ENCODE results near the gene FAM13A. TPM values are rescaled to one million over a fixed set of nuclear protein-coding genes. Genes with fewer than 3 reads are reported as not detected.

Gene FAM13A
- total RNA-seq, 1 experiment from 2014 or later = 22.2 TPM

DNA sequence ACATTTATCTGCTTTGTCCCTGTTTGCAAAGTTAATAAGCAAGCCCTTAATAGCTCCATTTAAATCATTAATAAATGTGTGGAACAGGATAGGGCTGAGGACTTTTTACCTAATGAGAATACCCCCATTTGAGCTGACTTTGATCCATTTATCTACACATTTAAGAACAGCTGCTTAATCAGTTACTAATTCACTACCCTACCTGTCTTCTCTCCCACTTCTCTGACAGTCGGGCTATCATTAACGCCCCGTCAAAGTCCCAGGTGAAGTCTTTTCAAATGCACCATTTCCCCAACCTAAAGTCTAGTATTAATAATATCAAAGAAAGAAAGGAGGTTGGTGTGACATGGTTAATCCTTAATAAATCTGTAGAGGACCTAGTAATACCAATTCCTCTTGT is 302.2 kb downstream of the FAM13A start:
- DNase-seq (ENCODE audit: extremely low read depth, low read depth) = no peak

DNA sequence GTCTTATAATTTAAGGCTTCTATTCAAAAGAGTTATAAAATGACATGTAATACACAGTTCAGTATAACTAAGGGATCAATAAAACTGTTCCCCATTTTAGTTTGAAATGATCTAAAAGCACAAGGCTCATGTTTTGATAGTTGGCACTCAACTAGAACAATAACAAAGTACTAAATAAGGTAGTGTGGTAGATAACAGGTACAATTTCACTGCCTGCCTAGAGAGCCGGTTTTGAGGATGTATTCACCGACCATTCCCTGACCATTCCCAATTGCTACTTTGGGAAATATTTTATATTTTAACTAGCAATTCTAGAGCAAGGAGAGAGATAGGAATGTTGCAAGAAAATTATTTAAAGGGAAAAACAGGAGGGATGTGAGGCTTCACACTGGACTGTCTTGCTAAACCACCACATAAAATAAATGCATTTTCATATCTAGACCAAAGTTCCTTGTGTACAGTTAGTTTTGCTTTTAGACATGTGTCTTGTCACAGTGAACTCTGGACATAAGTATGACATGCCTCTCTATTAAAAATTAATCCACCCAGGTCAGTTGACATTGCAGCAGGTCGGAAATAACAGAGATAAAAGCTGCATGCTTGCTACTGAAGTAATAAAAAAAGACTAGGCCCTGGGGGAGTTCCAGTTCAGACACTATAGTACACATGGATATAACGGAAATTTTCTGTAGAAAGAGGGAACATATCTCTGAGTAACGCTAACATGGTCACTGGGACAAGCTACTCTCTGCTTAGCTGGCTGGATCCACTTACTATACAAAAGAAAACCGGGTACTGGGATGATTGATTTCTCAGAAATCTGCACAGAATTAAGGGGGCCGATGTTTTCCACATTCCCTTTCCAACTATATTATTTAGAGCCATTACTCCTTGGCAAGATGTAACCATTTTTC is 303.1 kb downstream of the FAM13A start:
- no peak for DNase-seq (ENCODE audit: extremely low read depth, low read depth)

DNA sequence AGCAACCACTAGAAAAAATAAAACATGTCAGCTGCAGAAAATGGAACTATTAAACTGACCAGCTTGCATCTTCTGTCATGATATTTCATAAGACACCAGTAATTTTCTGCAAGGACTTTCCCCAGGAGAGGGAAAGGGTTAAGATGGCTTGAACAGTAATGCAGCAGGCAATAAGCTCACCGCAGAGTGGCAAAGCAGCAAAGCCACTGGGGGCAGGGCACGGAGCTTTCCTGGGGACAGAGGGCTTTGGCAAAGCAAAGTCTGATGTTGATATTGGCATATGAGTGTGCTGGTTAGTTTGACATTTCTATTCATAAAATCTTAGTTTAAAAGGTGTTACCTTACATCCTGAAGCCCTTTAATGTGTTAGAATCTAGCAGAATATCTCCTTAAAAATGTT is 304.2 kb downstream of the FAM13A start:
- no peak for DNase-seq (ENCODE audit: extremely low read depth, low read depth)

DNA sequence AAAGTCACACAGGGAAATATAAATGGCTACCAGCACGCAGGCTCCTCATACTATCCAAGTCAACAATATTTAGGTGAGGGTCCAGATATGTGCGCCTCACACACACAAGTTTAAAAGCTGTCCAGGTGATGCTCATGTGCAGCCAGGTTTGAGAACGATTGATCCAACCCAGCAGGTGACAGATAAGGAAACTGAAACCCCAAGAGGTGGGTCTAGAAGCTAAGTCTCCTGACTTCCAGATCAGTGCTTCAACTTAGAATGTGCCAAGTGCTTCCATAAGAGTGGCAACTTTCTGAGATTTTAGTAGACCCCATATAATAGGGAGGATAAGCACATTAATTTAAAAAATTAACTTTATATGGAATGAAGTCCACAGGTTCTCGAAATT is 304.9 kb downstream of the FAM13A start:
- no peak for DNase-seq (ENCODE audit: extremely low read depth, low read depth)

DNA sequence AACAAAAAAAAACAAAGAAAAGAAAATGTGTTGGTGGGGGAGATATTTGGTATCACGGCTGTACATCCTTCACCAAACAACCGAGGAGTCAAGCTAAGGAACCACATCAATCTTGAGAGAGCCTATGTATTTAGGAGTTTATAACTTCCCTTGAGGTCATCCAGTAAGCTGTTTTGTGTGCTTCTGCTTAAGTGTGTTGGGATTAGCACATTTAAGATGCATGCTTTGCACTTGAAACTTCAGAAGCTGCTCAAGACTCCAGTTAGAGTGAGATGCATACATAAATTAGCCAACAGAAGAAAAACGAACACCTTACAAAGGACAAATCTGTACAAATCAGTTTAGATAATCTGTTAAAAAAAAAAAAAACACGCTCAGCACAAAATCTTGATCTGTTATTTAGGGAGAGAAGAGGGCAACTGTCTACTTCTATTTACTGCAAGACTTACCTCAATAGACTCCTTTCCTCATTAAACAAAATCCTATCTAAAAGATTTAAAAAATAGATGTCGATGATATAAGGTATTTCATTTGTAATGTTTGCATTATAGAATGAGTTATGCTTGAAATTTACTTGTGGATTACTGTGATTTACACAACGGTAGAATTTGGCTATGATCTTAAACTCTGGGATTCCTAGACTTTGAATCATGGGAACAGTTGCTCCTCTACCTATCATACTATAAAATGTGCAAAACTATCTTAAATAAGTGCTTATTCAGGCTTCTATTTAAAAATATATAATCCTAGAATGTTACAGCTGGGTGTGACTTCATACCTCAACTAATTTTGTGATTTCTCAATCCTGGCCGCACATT is 305.5 kb downstream of the FAM13A start:
- DNase-seq (ENCODE audit: extremely low read depth, low read depth) = no peak

DNA sequence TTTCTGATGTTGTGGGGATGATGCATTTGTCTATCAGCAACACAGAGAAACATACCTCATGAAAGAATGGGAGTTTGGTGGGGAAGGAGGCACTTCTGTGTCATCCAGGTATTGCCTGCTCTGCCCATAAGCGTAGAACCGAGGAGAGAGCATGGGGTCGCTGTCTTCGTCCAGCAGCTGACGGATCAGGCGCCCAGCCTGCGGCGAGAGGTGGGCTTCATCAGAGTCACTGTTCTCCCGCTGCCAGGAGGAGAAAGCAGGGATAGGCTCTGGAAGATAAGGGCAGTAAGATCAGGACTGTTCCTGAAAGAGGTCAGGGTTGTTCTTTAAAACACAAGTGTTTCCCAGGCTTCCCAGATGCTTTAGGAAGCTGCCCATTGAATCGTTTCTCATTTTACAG is 306.6 kb downstream of the FAM13A start:
- DNase-seq (ENCODE audit: extremely low read depth, low read depth) = no peak

DNA sequence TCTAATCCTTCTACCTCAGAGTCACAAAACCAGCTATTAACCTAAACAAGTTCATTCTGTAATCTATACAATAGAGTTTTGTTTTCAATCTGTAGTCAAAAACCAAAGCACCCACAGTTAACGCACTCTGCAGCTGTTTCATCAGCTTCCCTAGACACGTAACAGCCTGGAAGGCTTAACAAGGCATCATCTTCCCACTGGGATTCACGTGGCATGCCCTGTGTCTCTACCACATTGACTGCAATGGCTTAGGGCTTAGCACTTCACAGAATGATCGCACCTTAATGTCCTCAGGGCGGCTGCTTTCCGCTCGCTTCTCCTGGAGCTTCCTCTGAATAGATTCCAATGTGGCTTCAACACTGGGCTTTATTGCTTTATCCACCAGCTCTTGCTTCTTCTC is 309.6 kb downstream of the FAM13A start:
- DNase-seq (ENCODE audit: extremely low read depth, low read depth) = no peak

DNA sequence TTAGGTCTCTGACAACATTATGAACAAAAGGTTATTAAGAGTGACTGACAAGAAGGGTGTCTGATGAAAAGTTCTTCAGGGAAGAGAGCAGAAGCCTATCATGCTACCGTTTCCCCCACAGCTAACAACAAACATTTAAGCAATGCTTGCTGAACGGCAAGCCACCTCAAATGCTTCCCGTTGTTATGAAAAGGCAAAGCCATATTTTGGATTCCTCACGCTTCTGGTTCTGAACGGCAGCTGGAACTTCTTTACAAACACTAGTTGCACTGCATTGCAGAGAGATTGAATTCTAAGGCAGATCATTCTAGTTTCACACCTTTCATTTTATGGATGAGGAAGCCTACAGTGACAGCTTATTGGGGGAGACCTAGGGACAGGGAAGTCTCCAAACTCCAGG is 310.8 kb downstream of the FAM13A start:
- DNase-seq (ENCODE audit: extremely low read depth, low read depth) = no peak

DNA sequence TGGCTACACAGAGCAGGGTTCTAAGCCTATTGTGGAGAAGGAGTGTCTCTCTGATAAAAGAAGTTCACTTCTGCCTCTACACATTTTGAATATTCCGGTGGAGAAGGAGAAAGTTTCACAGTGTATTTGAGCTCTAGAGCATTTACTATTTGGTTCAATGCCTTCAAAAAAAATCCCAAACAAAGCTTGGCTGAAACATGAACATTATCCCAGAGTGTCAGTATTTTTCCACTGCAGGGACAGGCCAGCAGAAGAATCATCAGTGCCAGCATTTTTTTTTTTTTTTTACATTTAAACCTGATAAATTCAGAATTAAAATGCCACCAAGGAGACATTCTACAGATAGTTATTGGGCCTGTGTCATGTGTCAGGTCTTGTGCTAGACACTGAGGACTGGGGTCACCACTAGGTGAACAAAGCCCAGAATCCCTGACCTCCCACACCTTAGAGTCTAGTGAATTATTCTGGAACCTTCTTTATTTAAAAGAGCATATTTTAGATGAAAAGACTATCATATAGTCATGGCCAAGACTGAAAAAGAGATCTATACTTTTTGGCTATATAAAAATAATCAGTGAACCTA is 311.3 kb downstream of the FAM13A start:
- no peak for DNase-seq (ENCODE audit: extremely low read depth, low read depth)

DNA sequence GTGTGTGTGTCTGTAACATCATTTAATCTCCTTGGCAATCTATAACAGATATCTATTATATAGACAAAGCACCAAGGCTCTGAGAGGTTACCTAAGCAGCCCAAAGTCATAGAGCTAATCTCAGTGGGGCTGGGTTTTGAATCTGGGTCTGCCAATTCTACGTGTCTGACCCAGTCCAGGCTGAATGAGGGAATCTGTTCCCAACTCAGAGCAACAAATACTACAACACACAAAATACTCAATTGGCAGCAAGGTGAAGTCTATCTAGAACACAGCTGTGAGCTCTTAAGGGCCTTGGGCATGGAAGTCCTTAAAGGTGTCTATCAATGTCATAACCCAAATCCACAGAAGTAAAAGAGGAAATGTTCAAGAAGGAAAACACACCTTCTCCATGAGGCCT is 311.8 kb downstream of the FAM13A start:
- DNase-seq (ENCODE audit: extremely low read depth, low read depth) = no peak

DNA sequence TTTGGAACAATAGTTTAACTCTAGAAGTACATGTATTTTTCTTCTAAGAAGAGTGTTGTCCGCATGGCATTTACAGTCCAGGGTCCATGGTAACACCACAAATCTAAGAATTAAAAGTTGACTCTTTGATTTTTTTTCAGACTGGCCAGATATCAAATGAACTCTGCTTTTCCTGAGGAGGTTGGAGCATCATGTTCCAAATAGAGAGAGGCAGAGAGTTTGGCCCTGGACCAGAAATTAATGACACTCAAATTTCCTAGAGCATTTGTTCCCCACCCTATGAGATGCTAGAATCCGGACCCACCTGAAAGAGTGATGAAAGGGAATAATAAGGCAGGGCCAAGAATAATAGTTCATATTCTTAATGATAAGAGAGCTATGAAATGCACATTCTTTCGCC is 312.4 kb downstream of the FAM13A start:
- DNase-seq (ENCODE audit: extremely low read depth, low read depth) = no peak

DNA sequence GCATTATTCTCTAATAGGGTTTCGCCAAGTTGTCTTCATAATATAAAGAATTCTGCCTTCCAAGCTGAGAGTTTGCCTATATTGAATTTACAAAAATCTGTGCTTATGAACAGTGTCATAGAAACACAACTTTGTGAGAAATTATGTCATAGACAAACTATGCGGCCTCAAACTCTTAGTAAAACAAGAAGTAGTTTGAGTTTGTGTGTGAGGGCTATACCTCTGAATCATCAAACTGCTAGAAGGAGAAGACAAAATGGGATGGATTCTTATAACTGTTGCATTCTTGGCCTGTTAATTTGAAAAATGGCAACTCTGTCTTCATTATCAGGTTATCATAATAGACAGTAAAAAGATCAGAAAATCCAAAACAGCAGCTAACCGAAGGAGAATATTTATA is 313.3 kb downstream of the FAM13A start:
- no peak for DNase-seq (ENCODE audit: extremely low read depth, low read depth)

DNA sequence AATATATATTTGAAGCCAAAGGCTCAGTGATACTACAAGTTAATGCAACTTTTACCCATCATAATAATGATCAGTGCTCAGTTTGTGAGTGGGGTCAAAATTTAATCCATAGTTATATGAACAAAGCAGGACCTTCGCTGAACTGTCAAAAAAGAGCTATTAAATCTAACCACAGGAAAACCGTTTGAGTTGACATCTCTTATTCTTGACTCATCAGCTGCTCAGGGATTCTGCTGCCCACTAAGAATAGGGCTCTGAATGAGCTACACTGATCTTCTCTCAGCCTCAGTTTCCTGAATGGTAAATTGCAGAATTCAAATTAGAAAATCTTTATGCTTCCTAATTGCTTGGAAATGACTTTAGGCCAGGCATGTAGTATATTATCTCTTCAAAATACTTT is 314.4 kb downstream of the FAM13A start:
- DNase-seq (ENCODE audit: extremely low read depth, low read depth) = no peak

DNA sequence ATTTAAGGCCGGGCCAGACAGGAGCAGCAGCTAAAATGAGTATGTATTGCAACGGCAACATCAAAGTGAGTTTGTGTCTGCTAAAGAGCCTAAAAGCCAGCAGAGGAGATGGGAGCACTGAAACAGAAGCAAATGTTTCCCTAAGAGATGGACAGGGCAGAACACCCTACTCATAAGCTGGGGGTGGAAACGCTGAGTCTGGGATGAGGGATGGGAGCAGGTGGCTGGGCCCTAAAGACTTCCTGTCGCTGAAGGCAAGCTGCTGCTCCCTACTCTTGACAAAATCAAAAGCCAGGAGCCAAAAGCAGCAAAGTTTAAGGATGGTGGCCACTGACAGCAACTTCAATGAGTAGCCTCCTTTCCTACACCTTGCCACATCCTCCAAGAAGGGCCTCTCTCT is 318.8 kb downstream of the FAM13A start:
- DNase-seq (ENCODE audit: extremely low read depth, low read depth) = no peak

DNA sequence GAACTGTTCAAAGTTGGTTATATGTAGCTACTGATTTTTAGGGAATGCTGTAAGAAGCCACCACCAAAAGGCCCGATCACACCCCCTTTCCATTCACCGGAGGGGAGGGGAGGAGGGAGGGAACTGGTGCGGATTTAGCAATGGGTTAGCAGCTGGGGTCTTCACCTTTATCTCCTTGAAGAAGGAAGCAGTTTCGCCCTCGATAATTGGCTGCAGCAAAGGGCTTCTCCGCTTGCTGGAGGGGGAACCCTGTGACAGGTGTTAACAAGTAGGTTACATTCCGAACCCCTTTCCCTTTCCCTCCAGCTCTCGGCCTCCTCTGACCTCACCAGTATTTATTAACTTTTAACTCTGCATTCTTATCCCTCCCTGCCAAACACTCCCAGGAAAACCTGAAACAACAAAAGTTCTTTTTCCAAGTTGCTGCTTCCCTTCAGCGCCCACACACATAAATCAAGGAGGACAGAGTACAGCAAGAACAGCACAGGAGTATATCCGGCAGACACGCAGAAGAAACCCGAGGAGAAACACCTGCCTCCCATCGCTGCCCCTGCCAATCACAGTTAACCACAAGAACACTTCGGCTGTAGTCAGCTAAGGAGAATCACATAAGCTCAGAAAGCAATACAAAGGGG is 319.6 kb downstream of the FAM13A start:
- no peak for DNase-seq (ENCODE audit: extremely low read depth, low read depth)

DNA sequence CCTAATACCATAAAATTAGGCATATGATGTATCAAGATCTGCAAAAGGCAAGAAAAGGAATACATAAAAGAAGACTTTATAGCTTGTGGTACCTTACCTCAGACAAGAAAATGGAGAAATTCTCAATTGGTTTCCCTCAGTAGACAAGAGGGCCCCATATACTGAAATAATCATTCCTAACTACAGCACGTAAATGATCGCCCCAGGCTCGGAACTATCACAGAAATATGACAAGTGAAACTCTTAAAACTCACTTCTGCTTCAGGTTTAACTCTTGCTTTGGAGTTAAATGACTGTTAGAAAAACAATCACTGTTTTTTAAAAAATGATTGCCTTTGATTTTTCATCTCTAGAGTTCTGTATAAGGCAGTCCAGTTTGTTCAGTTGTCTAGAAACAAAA is 320.7 kb downstream of the FAM13A start:
- DNase-seq (ENCODE audit: extremely low read depth, low read depth) = no peak

DNA sequence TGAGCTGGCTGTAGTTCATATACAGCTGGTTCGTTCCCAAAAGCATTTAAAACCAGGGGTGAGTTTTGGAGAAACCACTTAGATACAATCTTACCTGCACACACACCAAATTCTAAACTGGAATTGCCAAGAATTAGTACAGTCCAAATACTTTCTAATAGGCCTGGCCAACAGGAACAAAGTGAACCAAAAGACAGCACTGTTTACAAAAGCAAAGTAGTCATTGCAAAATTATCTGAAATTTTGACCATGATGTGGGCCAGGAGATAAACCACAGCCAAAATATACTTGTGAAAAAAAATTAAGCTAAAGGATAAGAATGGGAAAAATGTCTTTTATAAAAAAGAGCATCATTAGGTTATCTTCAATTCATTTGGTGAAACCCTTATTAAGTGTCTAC is 321.4 kb downstream of the FAM13A start:
- DNase-seq (ENCODE audit: extremely low read depth, low read depth) = no peak

DNA sequence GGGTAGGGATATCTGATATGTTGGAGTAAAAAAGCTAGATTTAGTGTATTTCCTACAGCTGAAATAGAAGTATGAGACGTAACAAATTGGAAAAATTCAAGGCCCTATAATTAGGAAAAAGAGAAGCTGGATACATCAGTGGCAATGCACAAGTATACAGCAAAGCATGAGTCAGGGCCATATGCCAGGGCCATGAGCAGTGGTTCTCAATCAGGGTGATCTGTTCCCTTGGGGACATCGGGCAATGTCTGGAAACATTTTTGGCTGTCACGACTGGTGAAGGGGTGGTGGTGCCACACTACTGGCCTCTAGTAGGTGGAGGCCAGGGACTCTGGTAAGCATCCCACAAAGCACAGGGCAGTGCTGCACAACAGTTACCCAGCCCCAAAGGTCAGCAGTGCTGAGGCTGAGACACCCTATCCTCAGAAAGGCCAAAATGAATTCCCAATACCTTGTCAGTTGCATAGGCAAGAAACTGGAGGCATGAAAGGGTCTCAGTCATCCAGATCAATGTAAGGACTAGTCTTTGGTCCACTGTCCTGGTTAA is 322.5 kb downstream of the FAM13A start:
- no peak for DNase-seq (ENCODE audit: extremely low read depth, low read depth)

DNA sequence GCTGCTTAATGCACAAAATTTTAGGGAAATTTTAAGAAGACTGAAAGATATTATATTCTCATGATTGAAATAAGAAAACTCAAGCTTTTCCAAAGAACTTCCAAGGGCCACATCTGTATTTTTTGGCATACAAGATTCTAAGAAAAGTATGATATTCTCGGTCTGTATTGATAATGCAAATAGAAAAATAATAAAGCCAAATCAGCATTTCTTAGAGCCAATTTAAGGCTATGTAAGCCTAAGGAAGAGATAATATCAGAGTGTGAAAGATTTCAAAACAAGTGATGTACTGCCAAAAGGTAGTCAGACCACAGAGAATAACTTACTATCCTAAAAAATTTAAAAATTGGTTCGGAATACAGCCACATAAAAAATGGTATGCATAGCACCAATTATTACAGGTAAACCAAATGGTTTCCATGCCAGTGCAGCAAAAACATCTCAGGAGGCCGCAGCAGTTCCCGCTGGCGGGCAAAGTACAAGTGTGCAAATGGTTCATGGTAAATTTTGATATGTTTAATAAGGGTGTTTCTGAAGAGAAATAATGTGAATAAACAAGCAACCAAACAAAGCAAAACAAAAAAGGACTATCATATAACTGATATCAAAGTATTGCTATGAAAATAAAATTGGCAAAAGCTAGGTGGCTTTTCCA is 324.1 kb downstream of the FAM13A start:
- DNase-seq (ENCODE audit: extremely low read depth, low read depth) = no peak

DNA sequence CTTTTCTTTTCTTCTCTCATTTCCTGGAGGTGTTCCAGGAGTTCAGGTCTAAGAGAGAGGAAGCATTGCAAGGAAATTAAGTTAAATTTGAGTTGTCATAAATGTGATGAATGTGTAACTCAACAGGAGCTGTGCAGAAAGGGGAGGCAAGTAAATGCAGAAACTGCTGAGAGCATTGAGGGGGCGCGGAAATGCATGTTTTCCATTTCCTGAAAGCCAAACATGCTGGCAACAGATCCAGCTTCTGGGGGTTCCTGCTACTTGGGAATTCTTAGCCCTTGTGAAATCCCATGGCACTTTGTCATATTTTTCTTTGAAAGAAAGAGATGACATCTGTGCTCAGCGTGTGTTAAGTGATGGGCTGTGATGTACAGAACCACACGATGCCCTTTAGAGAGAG is 325.6 kb downstream of the FAM13A start:
- DNase-seq (ENCODE audit: extremely low read depth, low read depth) = no peak
